ENCODE data around the gene SGMS1.
A peak's percentile ranks its signal among the peaks of the same experiment; 100 is the strongest.
"Not testable (repeated sequence)": the region's sequence is repeated elsewhere in the genome, so short reads cannot be mapped to it uniquely, and the experiment has no call there.

SGMS1 gene

DNA sequence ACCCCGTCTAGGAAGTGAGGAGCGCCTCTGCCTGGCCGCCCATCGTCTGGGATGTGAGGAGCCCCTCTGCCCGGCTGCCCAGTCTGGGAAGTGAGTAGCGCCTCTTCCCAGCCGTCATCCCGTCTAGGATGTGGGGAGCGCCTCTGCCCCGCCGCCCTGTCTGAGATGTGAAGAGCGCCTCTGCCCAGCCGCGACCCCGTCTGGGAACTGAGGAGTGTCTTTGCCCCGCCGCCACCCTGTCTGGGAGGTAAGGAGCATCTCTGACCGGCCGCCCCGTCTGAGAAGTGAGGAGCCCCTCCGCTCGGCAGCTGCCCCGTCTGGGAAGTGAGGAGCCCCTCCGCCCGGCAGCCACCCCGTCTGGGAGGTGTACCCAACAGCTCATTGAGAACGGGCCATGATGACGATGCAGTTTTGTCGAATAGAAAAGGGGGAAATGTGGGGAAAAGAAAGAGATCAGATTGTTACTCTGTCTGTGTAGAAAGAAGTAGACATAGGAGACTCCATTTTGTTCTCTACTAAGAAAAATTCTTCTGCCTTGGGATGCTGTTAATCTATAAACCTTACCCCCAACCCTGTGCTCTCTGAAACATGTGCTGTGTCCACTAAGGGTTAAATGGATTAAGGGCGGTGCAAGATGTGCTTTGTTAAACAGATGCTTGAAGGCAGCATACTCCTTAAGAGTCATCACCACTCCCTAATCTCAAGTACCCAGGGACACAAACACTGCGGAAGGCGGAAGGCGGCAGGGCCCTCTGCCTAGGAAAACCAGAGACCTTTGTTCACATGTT, 267.9 kb downstream of the SGMS1 start:
- DNase-seq, result not testable (repeated sequence)

DNA sequence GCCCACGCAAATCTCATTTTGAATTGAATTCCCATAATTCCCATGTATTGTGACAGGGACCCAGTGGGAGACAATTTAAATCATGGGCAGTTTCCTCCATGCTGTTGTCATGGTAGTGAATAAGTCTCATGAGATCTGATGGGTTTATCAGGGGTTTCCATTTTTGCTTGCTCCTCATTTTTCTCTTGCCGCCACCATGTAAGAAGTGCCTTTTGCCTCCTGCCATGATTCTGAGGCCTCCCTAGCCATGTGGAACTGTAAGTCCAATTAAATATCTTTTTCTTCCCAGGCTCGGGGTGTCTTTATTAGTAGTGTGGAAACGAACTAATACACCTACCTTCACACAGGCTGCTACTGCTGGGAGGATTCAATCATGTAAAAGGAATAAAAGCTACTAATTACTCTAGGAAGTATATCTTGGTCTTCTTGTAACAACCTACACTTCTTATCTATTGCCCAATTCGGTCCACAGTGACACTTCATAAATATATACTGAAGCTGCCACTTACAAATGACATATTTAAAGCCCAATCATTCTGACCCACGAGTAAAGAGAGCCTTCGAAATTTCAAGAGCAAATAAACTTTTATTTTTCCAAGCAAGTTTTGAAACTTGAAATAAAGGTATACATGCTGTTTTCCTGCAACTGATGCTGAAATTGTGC, 272.1 kb downstream of the SGMS1 start:
- no peak for DNase-seq

DNA sequence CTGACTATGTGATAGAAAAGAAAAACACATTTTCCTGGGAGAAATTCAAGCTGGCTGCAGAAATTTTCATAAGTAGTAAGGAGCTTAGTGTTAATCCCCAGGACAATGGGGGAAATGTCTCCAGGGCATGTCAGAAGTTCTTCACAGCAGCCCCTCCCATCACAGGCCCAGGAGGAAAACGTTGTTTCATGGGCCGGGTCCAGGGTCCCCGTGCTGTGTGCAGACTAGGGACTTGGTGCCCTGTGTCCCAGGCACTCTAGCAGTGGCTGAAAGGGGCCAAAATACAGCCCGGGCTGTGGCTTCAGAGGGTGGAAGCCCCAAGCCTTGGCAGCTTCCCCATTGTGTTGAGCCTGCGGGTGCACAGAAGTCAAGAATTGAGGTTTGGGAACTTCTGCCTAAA, 273.4 kb downstream of the SGMS1 start:
- DNase-seq, result no peak

DNA sequence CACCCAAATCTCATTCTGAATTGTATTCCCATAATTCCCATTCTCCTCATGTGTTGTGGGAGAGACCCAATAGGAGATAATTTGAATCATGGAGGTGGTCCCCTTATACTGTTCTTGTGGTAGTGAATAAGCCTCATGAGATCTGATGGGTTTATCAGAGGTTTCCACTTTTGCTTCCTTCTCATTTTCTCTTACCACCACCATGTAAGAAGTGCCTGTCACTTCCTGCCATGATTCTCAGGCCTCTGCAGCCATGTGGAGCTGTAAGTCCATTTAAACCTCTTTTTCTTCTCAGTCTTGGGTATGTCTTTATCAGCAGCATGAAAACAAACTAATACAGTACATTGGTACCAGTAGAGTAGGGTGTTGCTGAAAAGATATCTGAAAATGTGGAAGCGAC, 274.2 kb downstream of the SGMS1 start:
- DNase-seq, result no peak

DNA sequence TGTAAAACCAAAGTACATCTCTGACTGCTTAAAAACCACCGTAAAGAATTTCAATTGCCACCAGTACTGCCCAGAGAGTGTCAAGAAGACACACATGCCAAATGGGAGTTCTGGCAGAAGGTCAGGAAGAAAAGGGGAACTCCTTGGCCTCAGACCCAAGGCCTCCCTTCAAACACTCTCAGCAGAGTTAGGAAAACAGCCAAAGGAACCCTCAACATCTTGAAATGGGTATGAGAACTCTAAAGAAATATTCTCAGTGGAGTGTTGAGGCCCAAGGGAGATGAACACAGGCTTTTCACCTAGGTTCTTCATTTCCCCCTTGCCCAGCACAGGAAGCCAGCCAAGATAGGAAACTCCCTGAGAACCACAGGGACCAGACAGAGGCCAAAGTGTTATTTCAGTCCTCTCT, 276.4 kb downstream of the SGMS1 start:
- DNase-seq, result no peak

DNA sequence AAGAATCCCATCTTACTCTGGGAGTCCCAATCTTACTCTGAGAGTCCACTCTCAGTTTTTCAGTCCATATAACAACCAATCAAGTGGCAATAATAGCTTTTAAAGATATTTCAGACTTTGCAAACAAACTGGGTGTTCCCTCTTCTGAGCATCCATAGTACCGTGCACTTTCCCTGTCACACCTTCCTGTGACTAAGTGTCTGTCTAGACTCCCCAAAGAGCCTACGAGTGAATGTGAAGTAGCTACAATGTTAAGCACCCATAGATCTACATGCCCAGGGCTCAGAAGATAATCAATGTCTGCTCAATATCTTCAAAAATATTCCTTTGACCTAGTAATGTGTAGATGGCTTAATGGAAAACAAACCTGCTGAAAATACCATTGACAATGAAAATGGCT, 276.8 kb downstream of the SGMS1 start:
- DNase-seq, result no peak

DNA sequence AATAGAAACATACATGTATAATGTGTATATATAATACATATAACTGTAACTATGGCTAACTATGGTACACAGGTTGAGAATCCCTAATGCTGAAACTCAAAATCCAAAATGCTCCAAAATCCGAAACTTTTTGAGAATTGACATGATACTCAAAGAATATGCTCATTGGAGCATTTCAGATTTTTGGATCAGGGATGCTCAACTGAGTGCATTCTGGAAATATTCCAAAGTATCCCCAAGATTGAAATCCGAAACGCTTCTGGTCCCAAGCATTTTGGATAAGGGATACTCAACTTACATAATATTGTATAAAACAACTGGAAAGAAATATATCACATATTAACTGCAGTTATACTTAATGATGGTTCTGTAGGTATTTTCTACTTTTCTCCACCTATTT, 278.2 kb downstream of the SGMS1 start:
- DNase-seq, result no peak

DNA sequence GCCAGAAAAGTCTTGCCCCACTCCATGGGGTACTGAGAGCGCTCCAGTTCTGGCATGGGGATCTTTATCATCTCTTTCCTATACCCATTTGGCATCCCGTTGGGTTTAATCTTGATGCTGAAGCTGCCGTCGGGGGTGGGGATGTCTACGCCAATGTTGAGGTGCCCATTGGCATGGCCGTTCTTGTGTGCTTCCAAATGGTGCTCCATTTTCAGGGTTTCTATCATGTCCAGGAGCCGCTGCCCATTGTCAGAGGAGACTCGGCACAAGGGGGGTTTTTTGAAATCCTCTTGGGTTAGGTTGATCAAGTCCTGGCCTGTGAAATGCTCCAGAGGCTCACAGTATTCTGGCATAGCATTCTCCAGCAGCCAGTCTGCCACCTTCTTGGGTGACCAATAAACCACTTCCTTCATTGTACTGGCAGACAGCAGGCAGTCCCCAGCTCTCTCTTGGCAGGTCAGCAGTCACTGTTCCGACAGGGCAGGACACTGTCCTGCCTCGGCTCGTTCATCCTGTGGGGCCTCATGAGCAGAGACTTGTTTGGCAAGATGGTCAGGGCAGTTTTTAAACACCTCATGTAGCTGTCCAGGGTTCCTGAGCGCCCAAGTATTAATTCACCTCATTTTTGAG, 279.9 kb downstream of the SGMS1 start:
- no peak for DNase-seq

DNA sequence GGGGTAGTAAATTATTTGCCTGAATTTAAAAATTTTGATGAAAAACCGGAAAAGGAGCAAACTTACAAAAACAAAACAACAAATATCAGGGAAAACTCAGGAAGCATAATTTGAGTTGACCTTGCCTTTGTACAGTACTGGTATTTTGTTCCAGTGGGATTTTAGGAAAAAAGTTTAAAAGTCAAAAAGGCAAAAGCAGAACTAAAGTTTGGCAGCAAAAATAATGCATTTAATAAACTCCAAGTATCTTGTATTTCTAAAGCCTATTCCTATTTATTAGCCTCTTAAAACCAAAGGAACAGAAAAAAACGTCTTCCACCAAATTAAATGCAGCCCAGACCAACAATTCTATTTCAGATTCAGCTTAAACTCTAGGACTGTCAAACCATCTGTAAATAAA, 281.8 kb downstream of the SGMS1 start:
- no peak for DNase-seq

DNA sequence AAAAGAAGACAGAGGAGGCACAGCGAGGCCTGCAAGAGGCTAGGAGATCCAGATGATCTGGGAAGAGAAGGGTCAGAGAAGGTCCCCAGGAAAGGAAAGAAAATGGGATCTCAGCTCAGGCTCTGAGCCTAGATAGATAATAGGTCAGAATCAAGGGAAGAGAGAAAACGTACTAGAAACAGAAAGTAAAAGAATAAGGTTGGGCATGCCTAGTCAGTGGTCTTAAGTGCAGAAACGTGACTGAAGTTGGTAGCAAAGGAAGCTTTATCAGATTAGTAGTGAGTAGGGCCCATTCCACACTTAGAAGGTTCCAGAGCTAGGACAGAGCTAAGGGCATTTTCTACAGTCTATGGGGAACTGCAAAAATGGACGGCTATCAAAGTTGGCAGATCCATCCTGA, 287.6 kb downstream of the SGMS1 start:
- DNase-seq, result no peak

DNA sequence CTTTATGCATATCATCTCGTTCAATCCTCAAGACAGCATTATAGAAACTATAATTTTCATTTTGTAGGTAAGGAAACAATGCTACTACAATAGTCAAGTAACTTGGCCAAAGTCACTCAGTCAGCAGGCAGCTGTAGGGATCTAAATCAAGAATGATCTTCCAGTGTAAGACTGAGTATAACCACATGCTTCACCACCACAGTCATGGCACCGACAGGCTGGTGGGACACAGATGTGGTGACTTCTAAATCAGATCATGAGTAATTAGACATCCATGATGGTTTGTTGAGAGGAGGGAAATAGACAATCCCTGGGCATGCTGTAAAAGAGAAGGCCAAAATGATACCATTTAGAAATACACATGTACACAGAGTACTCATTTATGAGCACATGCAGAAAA, 288.4 kb downstream of the SGMS1 start:
- DNase-seq, result no peak

DNA sequence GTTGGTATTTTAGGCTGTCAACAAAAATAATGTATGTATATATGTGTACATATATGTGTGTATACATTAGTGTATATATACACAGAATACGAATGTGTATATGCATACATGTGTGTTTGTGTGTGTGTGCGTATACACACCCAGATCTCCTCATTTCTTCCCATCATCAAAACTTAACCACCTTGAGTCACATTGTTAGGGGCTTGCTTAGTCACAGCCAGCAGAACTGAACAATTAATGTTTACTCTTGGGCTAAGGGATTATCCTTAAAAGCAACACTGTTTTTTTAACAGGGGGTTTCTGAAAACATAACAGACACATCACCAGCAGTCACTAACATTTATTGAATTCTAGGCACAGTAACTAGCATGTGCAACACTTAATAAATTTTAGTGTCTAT, 289.5 kb downstream of the SGMS1 start:
- no peak for DNase-seq

DNA sequence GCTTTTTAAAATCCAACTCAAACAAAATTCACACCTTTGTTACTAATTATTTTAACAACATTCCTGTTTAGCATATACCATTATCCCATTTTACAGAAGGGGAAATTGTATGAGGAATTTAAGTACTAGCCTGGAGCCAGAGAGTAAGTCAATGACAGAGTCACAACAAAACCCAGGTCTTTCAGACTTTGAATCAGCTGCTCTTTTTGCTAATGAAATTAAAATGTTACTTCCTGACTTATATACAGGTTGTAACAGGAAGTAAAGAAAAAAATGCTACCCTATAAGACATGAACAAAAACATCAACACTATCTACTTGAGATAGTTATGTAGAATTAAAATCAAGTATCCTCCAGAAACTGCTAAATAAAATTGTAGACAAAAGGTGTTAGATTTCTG, 289.9 kb downstream of the SGMS1 start:
- no peak for DNase-seq

DNA sequence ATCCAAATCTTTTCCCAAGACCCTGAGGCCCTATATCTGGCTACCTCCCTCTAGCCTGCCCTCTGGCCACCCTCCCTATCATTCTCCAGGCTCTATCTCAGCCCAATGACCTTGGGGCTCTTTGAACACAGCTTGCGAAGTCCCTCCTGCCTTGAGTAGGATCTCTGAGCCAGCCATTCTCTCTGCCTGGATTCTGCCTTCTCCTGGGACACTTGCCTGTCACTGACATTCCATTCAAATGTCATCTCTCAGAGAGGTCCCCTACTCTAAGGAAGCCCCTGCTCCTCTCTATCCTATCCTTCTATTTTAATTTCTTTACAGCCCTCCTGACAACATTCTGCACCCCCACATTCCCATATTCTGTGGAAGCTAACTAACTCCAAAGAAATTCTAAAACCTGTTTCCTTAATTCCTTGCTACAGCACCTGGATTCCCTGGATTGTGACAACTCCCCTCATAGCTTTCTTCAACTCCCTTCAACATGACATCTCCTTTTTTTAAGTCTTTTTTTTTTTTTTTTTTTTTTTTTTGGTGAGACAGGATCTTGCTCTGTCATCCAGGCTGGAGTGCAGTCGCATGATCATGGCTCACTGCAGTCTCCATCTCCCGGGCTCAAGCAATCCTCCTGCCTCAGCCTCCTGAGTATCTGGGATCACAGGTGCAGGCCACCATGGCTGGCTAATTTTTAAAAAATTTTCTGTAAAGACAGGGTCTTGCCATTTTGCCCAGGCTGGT, 291.5 kb downstream of the SGMS1 start:
- DNase-seq, result no peak

DNA sequence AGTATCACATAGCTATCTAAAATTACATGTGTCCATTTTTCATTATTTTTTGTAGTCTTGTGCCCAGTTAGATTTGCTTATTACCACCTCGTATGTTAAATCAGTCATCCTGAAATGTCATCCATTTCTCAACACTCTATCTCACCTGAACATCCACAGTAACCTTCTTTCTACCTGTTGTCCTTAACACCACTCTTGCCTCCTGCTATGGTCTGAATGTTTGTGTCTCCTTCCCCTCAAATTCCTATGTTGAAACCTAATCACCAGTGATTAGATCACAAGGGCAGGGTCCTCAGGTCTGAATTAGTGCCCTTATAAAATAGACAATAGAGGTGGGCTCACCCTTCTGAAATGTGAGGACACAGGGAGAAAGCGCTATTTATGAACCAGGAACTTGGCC, 292.3 kb downstream of the SGMS1 start:
- no peak for DNase-seq

DNA sequence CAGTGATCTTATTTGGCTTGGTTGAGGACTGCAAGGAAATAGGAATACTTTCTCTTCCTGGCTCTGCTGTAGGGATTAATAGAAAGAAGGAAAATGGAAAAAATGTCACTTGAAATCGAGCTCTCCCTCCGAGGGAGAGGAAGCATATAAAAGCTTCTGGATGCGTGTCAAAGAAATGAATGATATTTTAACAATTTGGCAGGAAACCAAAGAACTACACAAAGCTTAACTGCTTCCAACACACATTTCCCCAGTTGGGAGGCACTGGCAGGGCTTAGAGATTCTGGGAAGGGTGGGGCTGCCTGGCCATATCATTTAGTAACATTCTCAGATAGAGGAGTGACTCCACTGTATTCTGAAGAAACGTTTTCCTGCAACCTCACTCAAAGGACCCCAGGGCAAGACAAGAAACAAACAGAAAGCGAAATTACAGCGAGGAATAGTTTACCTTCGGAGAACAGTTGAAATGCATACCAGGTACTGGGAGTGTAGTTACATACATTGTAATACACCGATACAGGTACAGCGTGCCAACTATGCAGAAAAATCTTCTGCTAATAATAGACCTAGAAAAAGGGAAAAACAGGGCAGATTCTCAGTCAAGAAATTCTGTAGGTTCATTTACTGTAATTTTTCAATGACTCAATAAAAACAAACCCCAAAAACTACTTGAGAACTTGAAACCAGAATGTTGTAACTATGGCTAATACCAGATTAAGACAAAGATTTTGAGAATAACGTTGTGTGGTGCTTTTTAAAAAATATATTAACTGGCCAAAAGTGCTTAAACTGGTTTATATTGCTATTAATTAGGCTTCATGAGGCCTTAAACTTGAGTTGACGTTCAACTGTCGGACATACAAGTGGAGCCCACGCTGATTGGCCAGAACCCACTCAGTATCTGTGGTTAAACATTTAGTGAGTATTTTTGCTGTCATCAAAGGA, 296.7 kb downstream of the SGMS1 start:
- DNase-seq, result peak; percentile 30

DNA sequence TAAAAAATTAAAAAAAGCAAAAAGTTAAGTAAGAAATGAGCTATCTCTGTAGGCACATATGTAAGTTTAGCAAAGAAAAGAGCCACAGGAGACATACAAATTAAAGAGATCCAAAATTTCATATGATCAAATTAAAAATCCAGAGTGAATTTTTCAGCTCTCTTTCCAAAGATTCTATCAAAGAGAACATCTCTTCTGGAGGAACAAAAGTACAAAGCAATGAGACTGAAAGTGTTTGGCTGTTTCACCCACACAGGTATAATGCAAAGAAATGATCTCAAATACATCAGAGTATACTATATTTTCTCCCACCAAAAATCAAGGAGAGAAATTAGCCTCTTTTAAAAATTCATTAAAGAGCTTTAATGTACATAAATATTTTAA, 297.6 kb downstream of the SGMS1 start:
- DNase-seq, result no peak

DNA sequence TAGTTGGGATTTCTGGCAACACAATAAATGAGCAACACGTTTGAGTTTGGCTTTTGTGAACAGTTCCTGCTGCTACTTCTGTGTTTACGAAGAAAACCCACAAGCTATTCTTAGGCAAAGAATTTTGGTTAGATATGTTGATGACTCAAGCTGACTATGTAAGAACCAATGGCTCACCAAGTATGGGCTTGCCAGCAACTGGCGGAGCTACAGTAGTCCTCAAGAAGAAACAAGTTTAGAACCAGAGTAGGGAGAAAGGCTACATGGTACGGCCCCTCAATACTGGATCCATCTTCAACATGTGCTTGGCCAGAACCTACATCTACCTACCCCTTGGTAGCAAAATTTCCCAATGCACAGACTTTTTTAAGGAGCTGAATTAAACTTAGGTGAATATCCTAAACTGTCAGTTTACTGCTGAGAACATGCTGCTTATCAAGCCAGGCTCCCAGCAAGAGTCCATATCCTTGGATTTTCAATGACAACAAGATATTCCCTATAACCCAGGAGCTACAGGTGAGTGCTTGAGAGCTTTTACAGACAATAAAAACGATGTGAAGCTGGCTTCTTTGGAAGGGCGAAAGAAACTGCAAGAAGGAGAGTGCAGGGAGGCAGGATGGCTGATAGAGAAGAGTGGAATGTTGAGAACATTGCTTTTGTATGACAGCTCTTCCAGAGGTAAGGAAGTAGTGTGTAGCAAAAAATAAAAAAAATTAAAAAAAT, 298.1 kb downstream of the SGMS1 start:
- DNase-seq, result no peak

DNA sequence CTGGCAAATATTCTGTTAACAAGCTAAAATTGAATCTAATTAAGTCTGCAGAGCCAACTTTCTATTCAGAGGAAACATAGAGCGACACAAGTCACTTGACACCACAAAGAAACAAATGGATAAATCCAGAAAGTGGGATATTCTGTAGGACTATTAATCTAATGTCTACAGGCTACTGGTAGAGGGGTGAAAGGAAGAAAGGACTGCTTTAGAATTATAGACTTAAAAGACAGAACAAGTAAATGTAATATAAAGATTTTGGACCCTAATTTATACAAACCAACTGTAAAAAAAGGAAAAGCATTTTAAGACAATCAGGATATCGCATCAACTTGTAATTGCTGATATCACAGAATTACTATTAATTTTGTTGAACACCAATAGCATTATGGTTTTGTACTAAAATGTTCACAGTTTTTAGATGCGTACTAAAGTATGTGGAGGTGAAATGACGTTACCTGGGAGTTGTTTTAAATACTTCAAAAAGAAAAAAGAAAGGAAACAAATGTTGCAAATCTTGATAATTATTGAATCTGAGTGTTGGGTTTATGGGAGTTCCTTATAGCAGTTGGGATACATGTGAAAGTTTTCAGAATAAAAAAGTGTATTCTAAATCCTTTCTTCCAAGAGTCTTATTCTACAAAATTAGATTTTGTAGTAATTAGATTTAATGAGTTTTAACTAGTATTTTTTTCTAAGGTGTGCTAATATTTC, 298.9 kb downstream of the SGMS1 start:
- DNase-seq, result no peak

DNA sequence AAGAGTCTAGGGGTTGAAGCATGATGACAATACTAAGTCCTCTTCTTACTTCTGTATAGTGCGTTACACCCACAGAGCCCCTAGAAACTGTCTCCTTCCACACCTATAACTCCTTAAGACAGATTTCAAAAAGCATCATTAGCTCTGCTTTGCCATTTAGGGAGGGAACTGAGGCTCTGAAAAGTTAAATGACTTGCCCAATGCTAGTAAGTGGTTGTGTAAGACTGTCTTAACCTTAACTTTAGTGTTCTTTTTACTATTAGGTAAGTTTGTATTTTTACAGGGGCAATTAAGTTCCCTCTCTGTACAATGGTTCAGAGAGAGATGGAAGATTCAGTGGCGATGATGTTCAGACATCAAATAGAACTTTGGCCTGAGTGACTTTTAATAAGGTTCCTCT, 299.7 kb downstream of the SGMS1 start:
- no peak for DNase-seq

DNA sequence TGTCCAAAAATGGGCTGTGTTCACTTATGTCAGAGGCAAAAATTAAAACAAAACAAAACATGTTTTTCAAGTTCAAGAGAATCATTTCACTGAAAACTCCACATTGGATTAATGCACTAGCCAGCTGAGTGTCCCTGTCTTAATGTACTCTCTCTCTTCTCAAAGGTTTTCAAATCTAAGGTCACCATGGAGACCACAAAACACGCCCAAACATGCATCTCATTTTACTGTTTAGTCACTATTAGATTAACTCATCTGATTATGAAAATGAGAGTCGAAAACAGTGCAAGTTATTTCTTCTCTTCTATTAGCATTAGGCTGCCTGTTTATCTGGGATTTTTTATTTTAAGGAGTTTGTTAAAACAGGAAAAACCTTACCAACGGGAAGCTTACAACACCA, 301.7 kb downstream of the SGMS1 start:
- DNase-seq, result no peak

All from NCI-H1092 treated with DMSO at 0.1 percent for 48 hours (cell line).